Measurements from ENCODE around the gene TANK. TPM values are rescaled to one million over a fixed set of nuclear protein-coding genes. Genes with fewer than 3 reads are reported as not detected.

The TANK gene
- total and polyA plus RNA-seq, 8 donors = 12.2 to 140 (median 46.1) TPM

- Histone ChIP-seq H3K36me3 (no peaks in the 10 kb centered on the region), H3K4me3 (no peak overlapping the region), H3K27ac (no peak overlapping the region), H3K4me1 (no peaks in the 10 kb centered on the region), H3K9me3 (no peaks in the 10 kb centered on the region), H3K27me3 (no peaks in the 10 kb centered on the region)
- WGBS, 5 donors = 6 to 30% (median 14%) methylated on average over 2 of the region's 2 CpGs
- intact Hi-C loops (cut with DNase I; ENCODE audit: low total_unique reads) = no loop called here
- peak in 1 of 2 donors; percentile 79 for DNase-seq
- peak in 5 of 7 experiments; percentile 27 to 47 (median 39) for TF ChIP-seq CTCF (IDR thresholded peaks at IDR 0.05)
- no peak for TF ChIP-seq POLR2A (IDR thresholded peaks at IDR 0.05)
- TF ChIP-seq POLR2AphosphoS5 (IDR thresholded peaks at IDR 0.05) = peak in 1 of 3 donors; percentile 14
Measured at GRCh38 chr2:161250864-161251436, 90.7 kb downstream of the TANK start.

- TF ChIP-seq EP300 (IDR thresholded peaks at IDR 0.05) (no peak), POLR2A (IDR thresholded peaks at IDR 0.05) (no peak), POLR2AphosphoS5 (IDR thresholded peaks at IDR 0.05) (no peak), CTCF (IDR thresholded peaks at IDR 0.05) (no peak)
- DNase-seq = no peak
- no peak overlapping the region for H3K27ac ChIP-seq
- 37 to 56% (median 52%) methylated on average over 8 of the region's 8 CpGs for WGBS, 5 donors
- H3K36me3 ChIP-seq = no peaks in the 10 kb centered on the region
- H3K27me3 ChIP-seq = no peaks in the 10 kb centered on the region
- no peak overlapping the region for H3K4me3 ChIP-seq
- H3K4me1 ChIP-seq = no peaks in the 10 kb centered on the region
- no peaks in the 10 kb centered on the region for H3K9me3 ChIP-seq
- intact Hi-C loops (cut with DNase I; ENCODE audit: low total_unique reads) = no loop called here
Measured at GRCh38 chr2:161257123-161257952, 97.1 kb downstream of the TANK start.

- Histone ChIP-seq H3K4me1 (no peaks in the 10 kb centered on the region), H3K27ac (no peak overlapping the region), H3K36me3 (no peaks in the 10 kb centered on the region), H3K27me3 (no peaks in the 10 kb centered on the region), H3K9me3 (no peaks in the 10 kb centered on the region), H3K4me3 (no peak overlapping the region)
- WGBS, 5 donors = 83 to 88% (median 87%) methylated on average over 11 of the region's 11 CpGs
- DNase-seq = no peak
- TF ChIP-seq EP300 (IDR thresholded peaks at IDR 0.05) = no peak
- no peak for TF ChIP-seq CTCF (IDR thresholded peaks at IDR 0.05)
- no peak for TF ChIP-seq POLR2A (IDR thresholded peaks at IDR 0.05)
- TF ChIP-seq POLR2AphosphoS5 (IDR thresholded peaks at IDR 0.05) = no peak
- intact Hi-C loops (cut with DNase I; ENCODE audit: low total_unique reads) = no loop called here
Measured at GRCh38 chr2:161265874-161266273, 105.6 kb downstream of the TANK start.

GRCh38 chr2:161269111-161269510 is 108.9 kb downstream of the TANK start:
- Histone ChIP-seq H3K36me3 (no peaks in the 10 kb centered on the region), H3K4me3 (no peak overlapping the region), H3K27me3 (no peaks in the 10 kb centered on the region), H3K9me3 (no peaks in the 10 kb centered on the region), H3K4me1 (no peaks in the 10 kb centered on the region), H3K27ac (no peak overlapping the region)
- DNase-seq = no peak
- intact Hi-C loops (cut with DNase I; ENCODE audit: low total_unique reads) = no loop called here
- 89 to 96% (median 95%) methylated on average over 3 of the region's 3 CpGs for WGBS, 5 donors
- no peak for TF ChIP-seq POLR2A (IDR thresholded peaks at IDR 0.05)
- TF ChIP-seq CTCF (IDR thresholded peaks at IDR 0.05) = no peak
- no peak for TF ChIP-seq POLR2AphosphoS5 (IDR thresholded peaks at IDR 0.05)
- no peak for TF ChIP-seq EP300 (IDR thresholded peaks at IDR 0.05)

All from stomach (tissue), 9 donors.